Neural cell (in vitro differentiated cells): Measurements from ENCODE around the gene MCAM. TPM values are rescaled to one million over a fixed set of nuclear protein-coding genes. Genes with fewer than 3 reads are reported as not detected.

Experiments used
- H2AFZ ChIP-seq: fragments of 200-600, 300-800 bp; sonication (generic), shearing (Covaris generic); 2 replicates; pipeline ENCODE4 v1.6.0; 2014; ENCODE audit warnings: low read depth, mild to moderate bottlenecking, antibody characterized with exemption, low read length, moderate library complexity
- H3F3A ChIP-seq: fragments of 200-600 bp; shearing (Covaris generic); 2 replicates; pipeline ENCODE4 v1.6.1; 2016; ENCODE audit warnings: mild to moderate bottlenecking, moderate library complexity, mixed read lengths, antibody characterized with exemption, low read length; ENCODE audit not compliant: insufficient read depth, poor library complexity, severe bottlenecking
- H3K27ac ChIP-seq: fragments of 200-600, 300-800 bp; sonication (generic), shearing (Covaris generic); 2 replicates; pipeline ENCODE4 v1.5.1; 2014; ENCODE audit warnings: mild to moderate bottlenecking, low read length, moderate library complexity
- H3K27me3 ChIP-seq: fragments of 300-800, 200-600 bp; sonication (generic), shearing (Covaris generic); 2 replicates; pipeline ENCODE4 v1.6.0; 2014; ENCODE audit warnings: mild to moderate bottlenecking, low read depth, low read length, moderate library complexity; ENCODE audit not compliant: insufficient read depth
- H3K36me3 ChIP-seq: fragments of 300-800, 200-600 bp; sonication (generic), shearing (Covaris generic); 2 replicates; pipeline ENCODE4 v1.5.1; 2014; ENCODE audit warnings: mild to moderate bottlenecking, antibody characterized with exemption, low read length, moderate library complexity; ENCODE audit not compliant: insufficient read depth
- H3K4me2 ChIP-seq: fragments of 300-800, 200-600 bp; sonication (generic), shearing (Covaris generic); 2 replicates; pipeline ENCODE4 v1.6.0; 2014; ENCODE audit warnings: mild to moderate bottlenecking, low read length
- H3K4me3 ChIP-seq: fragments of 300-800, 200-600 bp; sonication (generic), shearing (Covaris generic); 2 replicates; pipeline ENCODE4 v1.5.1; 2014; ENCODE audit warnings: mild to moderate bottlenecking, low read length, moderate library complexity
- H3K79me2 ChIP-seq: fragments of 200-600 bp; shearing (Covaris generic); replicated peaks from 2 replicates; pipeline ENCODE4 v1.6.0; 2014; ENCODE audit warnings: mild to moderate bottlenecking, low read length, moderate library complexity; ENCODE audit not compliant: insufficient read depth
- H3K9ac ChIP-seq: fragments of 300-800, 200-600 bp; sonication (generic), shearing (Covaris generic); 2 replicates; pipeline ENCODE4 v1.6.1; 2016; ENCODE audit warnings: mild to moderate bottlenecking, low read length, mixed read lengths
- H3K9me2 ChIP-seq: fragments of 200-600 bp; shearing (Covaris generic); 2 replicates; pipeline ENCODE4 v1.6.1; 2016; ENCODE audit warnings: mild to moderate bottlenecking, low read length, mixed read lengths; ENCODE audit not compliant: insufficient read depth
- H3K9me3 ChIP-seq: fragments of 200-600, 300-800 bp; sonication (generic), shearing (Covaris generic); 2 replicates; pipeline ENCODE4 v1.6.1; 2016; ENCODE audit warnings: mild to moderate bottlenecking, mixed run types, low read length, moderate library complexity, mixed read lengths
- H4K20me1 ChIP-seq: fragments of 200-600 bp; shearing (Covaris generic); 2 replicates; pipeline ENCODE4 v1.6.1; 2016; ENCODE audit warnings: mild to moderate bottlenecking, mixed run types; ENCODE audit not compliant: insufficient read depth
- CTCF ChIP-seq: fragments of 450-650 bp; IDR thresholded peaks from 2 replicates; pipeline ENCODE4 v1.5.1; 2014; ENCODE audit warnings: antibody characterized with exemption, mild to moderate bottlenecking, moderate library complexity; ENCODE audit not compliant: poor library complexity, severe bottlenecking
- EP300 ChIP-seq: fragments of 450-650 bp; conservative IDR thresholded peaks from 2 replicates; pipeline ENCODE4 v1.6.1; 2014; ENCODE audit warnings: antibody characterized with exemption, mild to moderate bottlenecking, moderate library complexity; ENCODE audit not compliant: poor library complexity, severe bottlenecking
- EZH2 ChIP-seq: fragments of 200-600, 300-800 bp; shearing (Covaris generic), sonication (generic); IDR thresholded peaks from 2 replicates; pipeline ENCODE4 v1.6.1; 2014; ENCODE audit warnings: antibody characterized with exemption, low read length, borderline replicate concordance, mild to moderate bottlenecking; ENCODE audit not compliant: insufficient read depth, poor library complexity, severe bottlenecking
- MXI1 ChIP-seq: fragments of 450-650 bp; conservative IDR thresholded peaks from 2 replicates; pipeline ENCODE4 v1.6.1; 2014; ENCODE audit warnings: antibody characterized with exemption, mild to moderate bottlenecking; ENCODE audit not compliant: poor library complexity, severe bottlenecking
- POLR2AphosphoS5 ChIP-seq: IDR thresholded peaks from 2 replicates; pipeline ENCODE4 v1.6.1; 2012
- RAD21 ChIP-seq: fragments of 450-650 bp; conservative IDR thresholded peaks from 2 replicates; pipeline ENCODE4 v1.6.1; 2014; ENCODE audit warnings: antibody characterized with exemption, mild to moderate bottlenecking, moderate library complexity
- REST ChIP-seq: IDR thresholded peaks from 2 replicates; pipeline ENCODE4 v1.6.1; 2012; ENCODE audit warnings: borderline replicate concordance
- SMC3 ChIP-seq: fragments of 450-650 bp; conservative IDR thresholded peaks from 2 replicates; pipeline ENCODE4 v1.6.1; 2014; ENCODE audit warnings: antibody characterized with exemption, mild to moderate bottlenecking, moderate library complexity; ENCODE audit not compliant: poor library complexity
- TAF1 ChIP-seq: IDR thresholded peaks from 2 replicates; pipeline ENCODE4 v1.6.1; 2012; ENCODE audit warnings: low read depth
- polyA plus RNA-seq: library from polyadenylated mRNA; depleted of rRNA; stranded (reverse); fragments of >200 nt; gene quantifications from 2 replicates; pipeline ENCODE4 v1.2.3, GENCODE V29; 2014

MCAM gene
- polyA plus RNA-seq, 1 donor from 2014 or later = 7.5 TPM

GRCh38 chr11:119343726-119344125, 26.8 kb upstream of the MCAM start:
- no peaks in the 10 kb centered on the region for H3K9me3 ChIP-seq
- no peak overlapping the region for H2AFZ ChIP-seq
- no peak overlapping the region for H3K4me2 ChIP-seq
- TF ChIP-seq REST (no peak), TAF1 (no peak), SMC3 (no peak), RAD21 (no peak), CTCF (no peak)
- H3K27ac ChIP-seq = no peak overlapping the region
- no peaks in the 10 kb centered on the region for H4K20me1 ChIP-seq
- H3F3A ChIP-seq = no peaks in the 10 kb centered on the region
- H3K9ac ChIP-seq = no peak overlapping the region
- H3K9me2 ChIP-seq = no peaks in the 10 kb centered on the region
- no peaks in the 10 kb centered on the region for H3K79me2 ChIP-seq
- H3K36me3 ChIP-seq = no peaks in the 10 kb centered on the region
- H3K4me3 ChIP-seq = no peak overlapping the region
- peaks cover 34% of the 10 kb centered on the region for H3K27me3 ChIP-seq

DNA sequence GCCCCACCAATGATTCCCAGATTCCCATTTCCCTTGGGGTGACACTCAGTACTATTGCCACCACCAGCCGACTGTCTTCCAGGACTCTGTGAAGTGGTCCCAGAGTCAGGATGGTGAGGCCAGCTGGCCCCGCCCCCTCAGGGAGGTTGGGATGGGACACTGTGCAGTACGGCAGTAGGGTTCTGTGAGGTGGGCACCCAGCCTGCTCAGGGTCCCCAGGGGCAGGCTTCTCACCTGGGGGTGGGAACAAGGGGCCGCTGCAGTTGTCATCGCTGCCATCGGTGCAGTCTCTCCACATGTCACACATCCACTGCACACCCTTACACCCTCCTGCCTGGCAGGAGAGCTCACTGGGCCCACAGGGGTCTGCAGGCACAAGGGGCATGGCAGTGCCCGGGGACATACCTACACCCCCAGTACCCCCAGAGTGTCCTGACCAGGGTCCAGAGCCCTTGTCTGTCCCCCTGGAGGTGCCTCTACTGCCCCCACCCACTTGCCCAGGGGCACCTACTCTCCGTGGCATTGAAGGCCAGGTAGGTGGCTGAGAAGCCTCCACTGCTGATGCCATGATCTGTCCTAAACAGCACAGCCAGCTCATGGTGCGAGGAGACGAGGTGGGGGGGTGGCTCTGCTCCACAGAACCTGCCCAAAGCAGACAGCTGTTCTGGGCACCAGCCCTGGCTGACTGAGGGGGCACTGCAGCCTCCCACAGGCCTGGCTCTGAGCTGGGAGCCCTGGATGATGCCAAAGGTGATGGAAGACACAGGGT, 25.6 kb upstream of the MCAM start:
- H4K20me1 ChIP-seq = no peaks in the 10 kb centered on the region
- no peaks in the 10 kb centered on the region for H3K36me3 ChIP-seq
- H3K9me2 ChIP-seq = no peaks in the 10 kb centered on the region
- TF ChIP-seq MXI1 = no peak
- TF ChIP-seq POLR2AphosphoS5 = no peak
- TF ChIP-seq EZH2 = no peak
- no peak for TF ChIP-seq TAF1
- no peak for TF ChIP-seq EP300
- TF ChIP-seq REST = no peak
- no peak for TF ChIP-seq CTCF
- TF ChIP-seq RAD21 = no peak
- H3K79me2 ChIP-seq = no peaks in the 10 kb centered on the region
- H3K9me3 ChIP-seq = no peaks in the 10 kb centered on the region
- no peak overlapping the region for H3K4me2 ChIP-seq
- peaks cover 36% of the 10 kb centered on the region for H3K27me3 ChIP-seq
- no peak overlapping the region for H3K27ac ChIP-seq
- no peak overlapping the region for H3K9ac ChIP-seq
- H3F3A ChIP-seq = no peaks in the 10 kb centered on the region
- H2AFZ ChIP-seq = no peak overlapping the region
- no peak overlapping the region for H3K4me3 ChIP-seq
